Colonic mucosa (tissue), 4 donors: Measurements from ENCODE around the gene SYNE4. TPM values are rescaled to one million over a fixed set of nuclear protein-coding genes. Genes with fewer than 3 reads are reported as not detected.

Source experiments
- DNase-seq: peaks from one replicate; pipeline ENCODE4 v3.0.0-alpha.2; 2020
- H3K27ac ChIP-seq: fragments of 200-600 bp; one replicate; pipeline ENCODE4 v1.8.0; 2021
- H3K27me3 ChIP-seq: fragments of 200-600 bp; one replicate; pipeline ENCODE4 v1.8.0; 2021
- H3K36me3 ChIP-seq: fragments of 200-600 bp; one replicate; pipeline ENCODE4 v1.8.0; 2021
- H3K4me1 ChIP-seq: fragments of 200-600 bp; one replicate; pipeline ENCODE4 v1.8.0; 2021; ENCODE audit warnings: mild to moderate bottlenecking
- H3K4me3 ChIP-seq: fragments of 200-600 bp; one replicate; pipeline ENCODE4 v1.8.0; 2021
- H3K9ac ChIP-seq, 2 donors: one replicate each; pipeline ENCODE4 v1.7.0; 2013; ENCODE audit warnings: control low read depth in 2 of 2, low read depth in 2 of 2, low read length in 2 of 2
- H3K9me3 ChIP-seq: fragments of 200-600 bp; one replicate; pipeline ENCODE4 v1.8.0; 2021
- CTCF ChIP-seq: fragments of 200-600 bp; IDR thresholded peaks from one replicate; pipeline ENCODE4 v1.8.0; 2022; ENCODE audit warnings: antibody characterized with exemption, mild to moderate bottlenecking
- intact Hi-C: fragments of 100-400 bp; cut with DNase I; formaldehyde crosslinking; loops from one replicate; pipeline ENCODE4 v1.14.1; 2022
- total RNA-seq, 2 donors: library from RNA; stranded (reverse); fragmentation: NEBNext Ultra II Directional in 1 of 2; extraction: Animal tissue kit (Norgen Biotek cat#: 25700) in 1 of 2; gene quantifications; one replicate each; pipeline ENCODE4 v1.2.1, GENCODE V29; 2021
- donor health status: healthy.
- donor health status: DM: no; HTN: no; CAD: no.
- donor health status: DM: no; HTN: no; CAD: no.

SYNE4 gene
- total RNA-seq, 2 donors from 2014 or later, result 9.3 to 10.1 TPM

- Histone ChIP-seq H3K4me1 (no peaks in the 10 kb centered on the region), H3K9ac (no peak overlapping the region), H3K36me3 (no peaks in the 10 kb centered on the region), H3K27ac (no peak overlapping the region), H3K4me3 (no peak overlapping the region), H3K27me3 (no peaks in the 10 kb centered on the region), H3K9me3 (no peaks in the 10 kb centered on the region)
- no peak for DNase-seq
- intact Hi-C loops, result no loop called here
- TF ChIP-seq CTCF, result no peak
These were observed 32.9 kb downstream of the SYNE4 start for GRCh38 chr19:35975608-35976214.

- no peaks in the 10 kb centered on the region for H3K27me3 ChIP-seq
- no peak for DNase-seq
- no peak overlapping the region for H3K27ac ChIP-seq
- no peak overlapping the region for H3K4me3 ChIP-seq
- no peak overlapping the region for H3K9ac ChIP-seq
- no peaks in the 10 kb centered on the region for H3K9me3 ChIP-seq
- no peaks in the 10 kb centered on the region for H3K36me3 ChIP-seq
- TF ChIP-seq CTCF, result no peak
- H3K4me1 ChIP-seq, result no peaks in the 10 kb centered on the region
- intact Hi-C loops, result no loop called here
These were observed 35.1 kb downstream of the SYNE4 start for GRCh38 chr19:35973487-35973886.

GRCh38 chr19:35966771-35967170 lies 41.8 kb downstream of the SYNE4 start:
- no peaks in the 10 kb centered on the region for H3K4me1 ChIP-seq
- DNase-seq, result no peak
- H3K9ac ChIP-seq, result no peak overlapping the region
- H3K4me3 ChIP-seq, result no peak overlapping the region
- no peaks in the 10 kb centered on the region for H3K36me3 ChIP-seq
- no peak for TF ChIP-seq CTCF
- intact Hi-C loops, result no loop called here
- no peak overlapping the region for H3K27ac ChIP-seq
- no peaks in the 10 kb centered on the region for H3K27me3 ChIP-seq
- H3K9me3 ChIP-seq, result no peaks in the 10 kb centered on the region

GRCh38 chr19:35963514-35963913 lies 45.1 kb downstream of the SYNE4 start:
- no peak for TF ChIP-seq CTCF
- Histone ChIP-seq H3K36me3 (no peaks in the 10 kb centered on the region), H3K27me3 (peaks cover 14% of the 10 kb centered on the region), H3K27ac (no peak overlapping the region), H3K4me1 (no peaks in the 10 kb centered on the region), H3K4me3 (no peak overlapping the region), H3K9me3 (no peaks in the 10 kb centered on the region), H3K9ac (no peak overlapping the region)
- intact Hi-C loops, result no loop called here
- DNase-seq, result no peak

- H3K27ac ChIP-seq, result no peak overlapping the region
- no peak for TF ChIP-seq CTCF
- no peaks in the 10 kb centered on the region for H3K36me3 ChIP-seq
- no peak overlapping the region for H3K4me3 ChIP-seq
- no peak for DNase-seq
- no peaks in the 10 kb centered on the region for H3K9me3 ChIP-seq
- H3K27me3 ChIP-seq, result peaks cover 14% of the 10 kb centered on the region
- intact Hi-C loops, result no loop called here
- H3K9ac ChIP-seq, result no peak overlapping the region
- H3K4me1 ChIP-seq, result no peaks in the 10 kb centered on the region
These were observed 48.1 kb downstream of the SYNE4 start for GRCh38 chr19:35960432-35960972.
